ENCODE measurements around the gene RCOR2.
"Not testable (repeated sequence)": the region's sequence is repeated elsewhere in the genome, so short reads cannot be mapped to it uniquely, and the experiment has no call there.

Gene RCOR2

DNA sequence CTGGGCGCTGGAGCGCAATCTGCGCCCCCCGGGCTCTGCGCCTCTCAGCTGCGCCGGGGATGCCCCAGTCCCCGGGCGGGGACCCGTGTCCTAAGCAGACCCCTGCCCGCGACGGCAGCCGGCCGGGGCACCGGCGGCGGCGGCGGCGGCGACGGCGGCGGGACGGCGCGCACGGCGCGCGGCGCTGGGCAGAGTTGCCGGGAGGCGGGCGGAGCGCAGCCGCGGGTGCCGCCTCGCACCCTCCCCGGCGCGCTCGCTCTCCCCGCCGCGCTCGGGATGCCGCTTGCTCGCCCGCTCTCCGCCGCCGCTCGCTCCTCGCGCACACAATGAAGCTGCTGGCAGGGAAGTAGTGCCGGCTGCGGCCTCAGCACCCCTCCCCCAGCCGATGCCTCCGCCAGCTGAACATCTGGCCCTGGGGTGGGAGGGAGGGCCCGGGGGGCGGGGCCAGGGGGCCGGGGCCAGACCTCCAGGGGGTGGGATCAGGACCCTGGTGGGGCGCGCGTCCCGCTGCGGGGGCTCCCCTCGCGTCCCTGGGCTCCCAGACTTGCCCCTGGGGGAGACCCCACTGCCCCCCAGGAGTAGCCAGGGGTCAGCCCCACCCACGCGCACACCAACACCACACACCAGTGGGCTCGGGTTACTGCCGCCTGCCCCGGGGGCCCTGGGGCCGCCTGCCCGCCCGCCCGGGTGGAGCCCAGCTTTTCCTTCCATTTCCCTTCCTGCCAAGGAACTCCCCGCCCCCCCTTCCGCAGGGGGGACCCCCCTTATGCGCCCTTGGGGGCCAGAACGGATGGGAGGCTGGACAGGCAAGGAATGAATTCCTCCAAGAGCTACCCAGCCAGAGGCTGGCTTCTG lies at the start of gene RCOR2:
TSS of gene RCOR2 (minus strand) at position 328 of the 855 bp plus-strand sequence. CDS start 708 bp downstream, outside the sequence.
- peak; percentile 52 for DNase-seq (ENCODE audit: low spot score)

DNA sequence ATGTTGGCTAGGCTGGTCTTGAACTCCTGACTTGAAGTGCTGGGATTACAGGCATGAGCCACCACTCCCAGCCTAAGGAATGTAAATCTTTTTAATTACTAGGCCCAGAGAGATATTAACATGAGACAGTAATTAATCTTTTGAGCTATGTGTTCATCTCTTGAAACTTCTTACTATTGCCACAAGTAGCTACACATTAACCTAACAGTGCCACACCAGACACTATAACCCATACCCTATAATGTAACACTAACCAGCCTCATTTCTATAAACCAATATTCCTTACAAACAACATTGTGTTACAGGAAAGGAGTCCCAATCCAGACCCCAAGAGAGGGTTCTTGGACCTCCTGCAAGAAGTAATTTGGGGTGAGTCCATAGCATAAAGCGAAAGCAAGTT lies 49.5 kb upstream of the RCOR2 start:
- DNase-seq (ENCODE audit: low spot score): no peak

DNA sequence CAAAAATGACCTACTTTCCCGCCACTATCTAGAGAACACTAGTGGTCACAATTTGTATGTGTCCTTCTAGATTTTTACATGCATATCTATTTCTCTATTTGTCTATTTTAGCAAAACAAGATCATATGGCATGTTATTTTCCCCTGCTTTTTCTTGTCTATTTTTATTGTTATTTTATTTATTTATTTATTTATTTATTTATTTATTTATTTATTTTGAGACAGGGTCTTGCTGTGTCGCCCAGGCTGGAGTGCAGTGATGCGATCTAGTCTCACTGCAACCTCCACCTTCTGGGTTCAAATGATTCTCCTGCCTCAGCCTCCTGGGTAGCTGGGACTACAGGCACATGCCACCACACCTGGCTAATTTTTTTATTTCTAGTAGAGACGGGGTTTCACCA lies 46.9 kb upstream of the RCOR2 start:
- not testable (repeated sequence) for DNase-seq (ENCODE audit: low spot score)

DNA sequence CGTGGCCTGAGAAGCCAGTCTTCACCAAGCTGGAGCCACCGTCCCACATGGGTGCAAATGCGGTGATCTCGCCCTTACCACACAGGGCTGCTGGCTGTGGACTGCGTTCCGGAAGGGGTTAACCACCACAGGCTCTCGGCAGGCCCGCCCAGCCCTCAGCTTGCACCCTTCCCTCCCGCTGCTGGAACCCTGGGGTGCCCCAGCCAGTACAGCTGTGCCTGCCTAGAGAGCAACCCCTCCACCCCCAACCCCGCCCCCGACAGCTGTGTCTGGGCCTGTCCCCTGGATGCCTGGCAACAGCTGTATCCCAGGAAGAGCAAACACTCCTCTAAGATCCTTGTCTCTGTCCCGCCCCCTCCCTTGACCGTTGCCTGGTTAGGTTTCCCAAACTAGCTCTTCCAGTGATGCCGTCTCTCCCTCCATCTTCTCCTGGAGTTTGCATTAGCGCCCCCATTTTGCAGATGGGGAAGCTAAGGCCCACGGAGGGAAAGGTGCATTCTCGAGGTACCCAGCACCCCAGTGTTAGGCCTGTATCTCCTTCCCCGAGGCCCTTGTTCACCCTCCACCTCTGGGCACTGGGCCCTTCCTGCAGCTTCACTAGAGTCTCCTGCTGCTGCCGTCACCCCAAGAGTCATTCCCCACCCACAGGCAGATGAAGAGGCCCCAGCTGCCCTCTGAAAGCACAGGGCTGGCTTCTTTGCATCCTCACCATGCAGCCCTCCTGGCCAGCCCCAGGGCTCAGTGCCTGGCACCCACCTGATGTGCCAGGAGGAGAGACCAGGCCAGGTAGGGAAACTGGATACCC lies 44.8 kb upstream of the RCOR2 start:
- no peak for DNase-seq (ENCODE audit: low spot score)

GRCh38 chr11:63958008-63958407 lies 41.0 kb upstream of the RCOR2 start:
- DNase-seq (ENCODE audit: low spot score): no peak

- no peak for DNase-seq (ENCODE audit: low spot score)
Observed at GRCh38 chr11:63952570-63952969, 35.6 kb upstream of the RCOR2 start.

- peak; percentile 29 for DNase-seq (ENCODE audit: low spot score)
Observed at GRCh38 chr11:63951779-63952536, 35.0 kb upstream of the RCOR2 start.

- DNase-seq (ENCODE audit: low spot score): peak; percentile 48
Observed at GRCh38 chr11:63945477-63946163, 28.7 kb upstream of the RCOR2 start.

DNA sequence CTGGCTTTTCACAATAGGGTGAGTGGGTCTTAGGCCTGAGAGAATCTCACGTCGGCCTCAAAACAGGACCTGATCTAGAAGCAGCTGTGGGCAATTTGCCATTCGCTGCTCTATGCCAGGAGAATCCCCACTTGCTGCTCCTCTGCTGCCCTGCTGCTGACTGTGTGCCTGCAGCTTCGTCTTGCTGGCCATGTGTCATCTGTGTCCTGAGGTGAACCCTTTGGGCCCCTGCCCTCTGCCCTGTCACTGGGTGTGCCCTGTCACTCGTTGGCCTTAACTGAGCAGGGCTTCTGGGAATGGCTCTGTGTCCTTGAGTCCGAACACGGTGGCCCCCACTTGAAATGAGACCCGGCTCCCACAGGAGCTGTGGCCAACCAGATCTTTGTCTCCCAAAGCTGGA lies 28.0 kb upstream of the RCOR2 start:
- DNase-seq (ENCODE audit: low spot score): no peak

- DNase-seq (ENCODE audit: low spot score): no peak
Observed at GRCh38 chr11:63942803-63943202, 25.8 kb upstream of the RCOR2 start.

DNA sequence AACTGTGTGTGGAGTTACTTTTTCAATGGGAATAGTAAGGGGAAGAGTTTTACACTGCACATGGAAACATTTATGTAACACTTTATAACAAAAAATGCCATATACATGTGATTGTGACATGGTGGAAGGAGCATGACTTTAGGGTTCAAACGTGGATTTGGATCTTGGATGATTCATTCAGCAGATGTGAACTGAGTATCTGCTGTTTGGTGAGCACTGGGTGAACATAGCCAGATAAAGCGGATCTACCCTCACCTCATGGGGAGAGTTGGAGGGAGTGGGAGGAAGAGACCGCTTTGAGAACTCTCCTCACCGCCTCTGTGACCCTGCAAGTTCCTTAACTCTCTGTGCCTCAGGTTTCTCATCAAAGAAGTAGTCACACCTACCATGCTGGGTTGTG lies 24.9 kb upstream of the RCOR2 start:
- no peak for DNase-seq (ENCODE audit: low spot score)

- no peak for DNase-seq (ENCODE audit: low spot score)
Observed at GRCh38 chr11:63940786-63941185, 23.8 kb upstream of the RCOR2 start.

DNA sequence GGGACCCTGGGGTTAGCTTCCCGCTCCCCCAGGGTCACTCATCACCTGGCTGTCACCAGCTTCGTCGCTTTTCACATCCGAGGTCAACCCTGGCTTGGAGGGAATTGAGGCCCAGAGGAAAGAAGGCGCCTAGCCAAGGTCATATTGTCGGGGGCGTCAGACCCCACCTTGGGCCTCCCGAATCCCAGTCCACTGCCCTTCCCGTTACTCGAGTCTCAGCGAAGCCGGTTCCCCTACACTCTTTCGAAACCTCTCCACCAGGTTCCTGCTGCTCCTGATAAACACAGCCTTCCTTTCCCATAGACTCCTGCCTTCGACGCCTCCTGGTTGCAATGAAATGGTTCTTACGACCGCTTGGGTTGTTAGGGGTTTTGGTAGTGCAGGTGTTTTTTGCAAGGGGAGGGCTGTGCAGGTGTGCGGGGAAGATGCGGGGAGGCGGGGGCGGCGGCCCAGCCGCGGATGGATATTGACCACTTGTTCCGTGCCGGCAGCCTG lies 22.5 kb upstream of the RCOR2 start:
- DNase-seq (ENCODE audit: low spot score): no peak

DNA sequence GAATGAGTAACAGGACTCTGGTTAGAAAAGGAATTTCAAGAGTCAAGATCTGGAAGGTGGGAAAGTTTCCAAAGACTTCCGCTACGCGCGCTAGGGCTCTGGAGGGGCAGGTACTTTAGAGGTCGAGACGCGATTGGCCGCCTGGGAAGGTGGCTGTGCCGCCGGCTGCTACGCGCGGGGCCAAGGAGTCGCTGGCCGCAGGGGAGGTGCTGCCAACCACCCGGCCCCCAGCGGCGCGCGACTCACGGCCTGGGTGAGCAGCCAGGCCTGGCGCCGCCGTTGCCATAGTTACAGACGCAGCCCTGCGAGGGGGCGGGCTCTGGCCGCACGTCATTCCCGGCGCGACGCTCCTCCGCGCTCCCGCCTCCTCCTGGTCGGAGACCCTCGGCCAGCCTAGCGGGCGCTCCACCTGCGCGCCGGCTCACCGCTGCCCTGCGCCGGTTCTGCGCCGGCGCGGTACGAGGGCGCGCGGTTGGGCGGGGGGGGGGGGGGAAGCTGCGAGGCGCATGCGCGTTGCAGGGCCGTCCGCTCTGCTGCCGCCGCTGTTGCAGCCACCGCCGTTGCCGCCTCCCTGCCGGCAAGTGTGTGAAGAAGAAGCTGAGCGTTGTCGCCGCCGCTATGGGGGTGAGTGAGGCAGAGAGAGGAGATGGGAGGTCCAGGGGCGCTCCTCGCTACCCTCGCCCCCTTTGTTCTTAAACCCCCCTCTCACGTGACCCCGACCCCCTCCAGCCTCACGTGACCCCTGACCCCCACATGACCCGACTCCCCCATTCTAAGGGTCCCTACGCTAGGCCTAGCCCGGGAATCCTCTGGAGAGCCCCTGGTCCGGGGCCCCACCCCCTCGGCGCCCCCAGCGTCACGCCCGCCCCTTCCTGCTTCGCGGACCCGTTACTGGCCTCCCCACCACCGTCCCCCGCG lies 21.8 kb upstream of the RCOR2 start, which contains the start of gene NAA40:
TSS of gene NAA40 (plus strand) at position 524 of the 918 bp plus-strand sequence. CDS start at position 619, 95 bp downstream.
- DNase-seq (ENCODE audit: low spot score): peak; percentile 93

GRCh38 chr11:63937713-63938478 lies 20.9 kb upstream of the RCOR2 start:
- no peak for DNase-seq (ENCODE audit: low spot score)

DNA sequence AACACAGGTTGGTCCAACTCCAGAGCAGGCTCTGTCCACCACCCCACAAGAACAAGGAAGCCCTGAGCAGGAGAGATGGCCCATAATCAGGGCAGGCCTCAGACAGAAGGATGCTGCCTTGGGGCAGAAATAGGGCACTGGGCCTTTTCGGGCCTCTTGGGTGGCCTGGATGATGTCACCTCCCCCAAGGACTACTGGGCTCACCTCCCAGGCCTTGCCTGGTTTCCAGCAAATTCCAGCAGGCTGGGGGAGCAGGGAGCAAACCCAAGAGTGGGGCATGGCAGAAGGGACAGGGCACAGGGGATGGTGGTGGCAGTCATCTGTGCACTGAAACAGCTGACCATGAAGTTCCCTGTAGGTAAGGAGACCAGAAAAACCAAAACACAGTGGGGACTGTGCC lies 16.5 kb upstream of the RCOR2 start:
- no peak for DNase-seq (ENCODE audit: low spot score)

DNA sequence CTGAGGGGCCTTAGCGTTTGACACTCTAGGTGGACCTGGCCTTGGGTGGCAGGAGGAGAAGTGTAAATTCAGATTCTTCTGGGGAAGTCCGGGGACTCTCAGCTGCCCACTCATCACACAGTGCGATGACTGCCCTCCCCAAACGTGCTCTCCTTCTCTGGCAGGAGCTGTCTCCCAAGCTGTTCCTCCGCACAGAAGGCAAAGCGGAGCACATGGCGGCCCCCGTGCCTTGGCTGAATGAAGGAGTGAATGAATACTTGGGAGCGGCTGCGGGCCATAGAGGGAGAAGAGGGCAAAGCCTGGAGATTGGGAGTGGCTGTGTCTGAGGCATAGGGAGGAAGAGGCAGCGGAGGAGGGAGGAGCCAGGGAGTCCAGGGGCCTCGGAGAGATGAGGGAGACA lies 14.9 kb upstream of the RCOR2 start:
- DNase-seq (ENCODE audit: low spot score): no peak

- no peak for DNase-seq (ENCODE audit: low spot score)
Observed at GRCh38 chr11:63931045-63931444, 14.1 kb upstream of the RCOR2 start.

DNA sequence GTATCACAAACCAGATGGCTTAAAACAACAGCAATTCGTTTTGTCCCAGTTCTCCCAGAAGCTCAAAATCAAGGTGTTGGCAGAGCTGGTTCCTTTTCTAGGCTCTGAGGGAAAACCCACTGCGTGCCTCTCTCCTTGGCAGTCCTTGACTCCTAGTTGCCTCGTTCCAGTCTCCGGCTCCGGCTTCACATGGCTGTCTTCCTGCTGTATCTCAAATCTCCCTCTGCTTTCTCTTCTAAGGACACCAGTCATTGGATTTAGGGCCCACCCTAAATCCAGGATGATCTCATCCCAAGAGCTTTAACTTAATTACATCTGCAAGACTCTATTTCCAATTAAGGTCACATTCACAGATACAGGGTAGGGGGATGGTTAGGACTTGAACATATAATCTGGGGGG lies 12.7 kb upstream of the RCOR2 start:
- no peak for DNase-seq (ENCODE audit: low spot score)

DNA sequence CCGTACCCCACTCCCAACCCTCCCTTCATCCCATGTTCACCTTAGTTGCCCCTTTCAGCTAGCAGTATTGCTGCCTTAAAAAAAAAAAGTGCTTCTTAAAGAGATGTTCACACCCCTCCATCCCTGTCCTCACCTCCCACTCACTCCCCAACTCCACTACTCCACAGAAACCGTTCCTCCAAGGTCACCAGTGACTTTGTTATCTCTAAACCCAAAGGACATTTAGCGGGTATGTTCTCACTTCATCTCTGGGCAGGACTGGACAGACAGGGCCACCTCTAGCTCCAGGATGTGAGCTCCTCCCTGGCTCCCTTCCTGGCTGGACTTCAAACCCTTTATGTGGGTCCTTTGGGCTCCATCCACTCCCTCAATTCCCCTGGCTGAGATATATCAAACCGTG lies 6.4 kb upstream of the RCOR2 start:
- DNase-seq (ENCODE audit: low spot score): no peak
